Dedifferentiated amniotic fluid mesenchymal stem cell (primary cell): Measurements from ENCODE around the gene YEATS2.
"Not testable (repeated sequence)": the region's sequence is repeated elsewhere in the genome, so short reads cannot be mapped to it uniquely, and the experiment has no call there.

Source experiments
- DNase-seq: peaks from one replicate; pipeline ENCODE4 v3.0.0-alpha.2; 2016; ENCODE audit errors: extremely low spot score

Gene YEATS2

GRCh38 chr3:183714622-183715021 is 17.0 kb downstream of the YEATS2 start:
- DNase-seq, result no peak

- no peak for DNase-seq
These were observed 20.4 kb downstream of the YEATS2 start for GRCh38 chr3:183718012-183718411.

DNA sequence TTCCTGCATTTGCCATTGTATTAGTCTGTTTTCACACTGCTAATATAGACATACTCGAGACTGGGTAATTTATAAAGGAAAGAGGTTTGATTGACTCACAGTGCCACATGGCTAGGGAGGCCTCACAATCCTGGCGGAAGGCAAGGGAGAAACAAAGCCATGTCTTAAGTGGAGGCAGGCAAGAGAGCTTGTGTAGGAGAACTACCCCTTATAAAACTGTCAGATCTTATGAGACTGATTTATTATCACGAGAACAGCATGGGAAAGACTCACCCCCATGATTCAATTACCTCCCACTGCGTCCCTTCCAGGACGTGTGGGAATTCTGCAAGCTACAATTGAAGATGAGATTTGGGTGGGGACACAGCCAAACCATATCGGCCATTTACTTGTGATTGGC is 27.8 kb downstream of the YEATS2 start:
- DNase-seq, result no peak

DNA sequence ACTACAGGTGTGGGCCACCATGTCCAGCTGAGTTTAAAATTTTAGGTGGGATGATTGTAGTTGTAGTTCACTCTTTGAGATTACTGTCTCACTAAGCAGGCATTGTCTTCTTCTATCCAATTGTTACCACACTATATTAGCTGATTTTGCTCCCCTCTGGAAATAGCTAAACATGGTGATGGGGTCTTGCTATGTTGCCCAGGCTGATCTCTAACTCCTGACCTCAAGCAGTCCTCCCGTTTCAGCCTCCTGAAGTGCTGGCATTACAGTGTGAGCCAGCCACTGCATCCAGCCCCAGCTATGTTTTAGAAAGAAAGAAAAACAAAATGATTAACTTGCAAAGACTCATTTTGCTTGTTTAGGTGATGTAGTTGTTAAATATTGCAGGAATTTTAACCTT is 30.6 kb downstream of the YEATS2 start:
- no peak for DNase-seq

DNA sequence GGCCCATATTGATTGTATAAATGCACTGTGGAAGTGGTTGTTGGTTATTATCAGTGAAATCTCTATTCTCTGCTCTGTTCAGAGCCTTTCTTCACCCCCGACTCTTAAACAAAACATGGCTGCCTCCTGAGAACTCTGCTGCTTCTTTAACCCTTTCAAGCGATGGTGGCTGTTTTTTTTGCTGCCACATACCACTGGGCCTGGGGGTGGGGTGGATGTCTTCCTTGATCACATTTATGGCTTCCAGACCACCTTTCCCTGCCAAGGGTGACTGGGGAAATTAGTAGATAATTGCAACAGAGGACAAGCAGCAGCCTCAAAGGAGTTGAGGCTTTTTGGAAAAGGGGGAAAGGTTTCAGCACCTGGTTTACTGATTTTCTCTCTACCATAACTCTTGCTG is 32.8 kb downstream of the YEATS2 start:
- no peak for DNase-seq

DNA sequence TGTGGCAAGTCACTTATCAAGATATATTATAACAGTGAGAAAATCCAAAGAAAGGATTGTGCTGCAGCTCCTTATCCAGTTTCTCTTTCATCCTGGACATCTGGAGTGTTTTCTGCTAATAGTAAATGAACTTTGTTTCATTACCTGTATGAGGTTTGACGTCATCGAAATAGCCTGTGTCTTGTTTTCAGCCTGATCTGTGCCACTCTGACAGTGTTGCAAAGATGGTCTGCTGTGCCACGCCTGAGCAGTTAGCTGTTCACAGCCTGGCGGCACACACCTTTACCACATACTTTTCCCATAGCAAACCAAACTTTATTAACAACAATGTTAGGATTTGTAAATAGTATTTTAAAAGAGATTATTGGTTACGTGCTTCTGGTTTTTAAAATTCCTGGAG is 34.0 kb downstream of the YEATS2 start:
- no peak for DNase-seq

DNA sequence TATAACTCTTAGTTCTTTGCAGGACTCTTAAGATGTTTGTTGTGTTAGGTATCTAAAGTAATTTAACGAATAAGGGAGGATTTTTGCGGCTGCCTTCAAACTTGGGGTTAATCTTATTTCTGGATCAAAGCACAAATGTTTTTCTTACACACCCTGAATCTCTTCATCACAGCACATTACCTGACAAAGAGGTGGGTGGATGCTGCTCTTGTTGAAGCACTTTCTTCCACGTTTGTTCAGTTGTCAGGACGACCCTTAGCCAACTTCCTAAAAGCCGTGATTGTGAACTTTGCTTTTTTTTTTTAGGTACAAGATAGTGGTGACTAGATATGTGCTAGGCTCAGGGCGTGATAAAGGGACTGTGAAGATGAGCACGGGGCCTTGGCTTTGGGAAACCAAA is 36.0 kb downstream of the YEATS2 start:
- DNase-seq, result no peak

DNA sequence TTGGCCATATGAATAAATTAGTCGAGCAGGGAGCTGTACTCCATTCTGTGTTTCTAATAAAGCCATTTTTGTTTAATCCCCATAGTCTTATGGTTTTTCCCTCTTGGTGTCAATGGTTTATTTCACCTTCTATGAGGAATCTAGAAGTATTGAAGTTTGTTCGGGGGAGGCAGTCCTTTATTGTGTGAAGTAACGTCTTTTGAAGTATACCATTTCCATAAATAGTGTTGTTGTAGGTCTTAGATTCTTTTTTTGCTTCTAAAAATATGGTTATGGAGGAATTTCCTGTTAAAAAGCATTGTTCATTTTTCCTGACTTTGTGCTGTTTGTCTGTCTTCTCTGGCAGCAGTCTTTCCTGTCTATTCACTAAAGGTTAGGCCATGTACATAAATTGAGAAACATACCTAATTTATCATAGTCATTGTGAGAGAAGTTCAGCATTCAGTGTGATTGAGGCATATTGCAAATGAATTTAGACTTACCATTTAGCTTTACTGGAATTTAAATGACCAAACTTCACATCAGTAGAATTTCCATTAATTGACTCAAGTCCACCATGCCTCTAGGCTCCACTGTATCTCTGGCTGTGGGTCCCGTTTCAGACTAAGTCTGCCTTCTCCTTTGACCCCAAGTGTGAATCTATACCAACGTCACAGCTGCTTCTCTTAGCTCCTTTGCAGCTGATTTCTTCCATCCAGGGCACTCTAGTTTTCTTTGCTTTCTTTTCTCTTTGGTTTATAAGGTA is 37.3 kb downstream of the YEATS2 start:
- DNase-seq, result no peak

DNA sequence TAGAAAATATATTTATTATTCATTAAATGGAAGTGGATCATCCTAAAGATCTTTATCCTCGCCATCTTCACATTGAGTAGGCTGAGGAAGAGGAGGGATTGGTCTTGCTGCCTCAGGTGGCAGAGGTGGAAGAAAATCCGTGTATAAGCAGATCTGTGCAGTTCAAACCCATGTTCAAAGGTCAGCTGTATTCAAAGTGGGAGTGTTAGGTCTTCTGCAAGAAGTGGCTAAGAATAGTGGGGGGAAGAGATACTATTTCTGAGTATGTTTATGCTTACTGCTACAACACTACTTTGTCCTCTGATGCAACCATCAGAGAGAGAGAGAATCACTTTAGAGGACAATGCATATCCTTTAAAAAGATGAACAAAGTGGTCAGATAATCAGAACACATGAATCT is 39.5 kb downstream of the YEATS2 start:
- DNase-seq, result no peak

DNA sequence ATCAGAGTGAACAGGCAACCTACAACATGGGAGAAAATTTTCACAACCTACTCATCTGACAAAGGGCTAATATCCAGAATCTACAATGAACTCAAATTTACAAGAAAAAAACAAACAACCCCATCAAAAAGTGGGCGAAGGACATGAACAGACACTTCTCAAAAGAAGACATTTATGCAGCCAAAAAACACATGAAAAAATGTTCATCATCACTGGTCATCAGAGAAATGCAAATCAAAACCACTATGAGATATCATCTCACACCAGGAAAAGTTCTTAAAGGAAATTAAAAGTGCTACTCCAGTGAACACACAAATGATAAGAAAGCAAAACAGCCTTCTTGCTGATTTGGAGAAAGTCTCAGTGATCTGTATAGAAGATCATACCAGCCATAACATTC is 42.6 kb downstream of the YEATS2 start:
- DNase-seq, result not testable (repeated sequence)

- no peak for DNase-seq
These were observed 45.6 kb downstream of the YEATS2 start for GRCh38 chr3:183743231-183743630.

DNA sequence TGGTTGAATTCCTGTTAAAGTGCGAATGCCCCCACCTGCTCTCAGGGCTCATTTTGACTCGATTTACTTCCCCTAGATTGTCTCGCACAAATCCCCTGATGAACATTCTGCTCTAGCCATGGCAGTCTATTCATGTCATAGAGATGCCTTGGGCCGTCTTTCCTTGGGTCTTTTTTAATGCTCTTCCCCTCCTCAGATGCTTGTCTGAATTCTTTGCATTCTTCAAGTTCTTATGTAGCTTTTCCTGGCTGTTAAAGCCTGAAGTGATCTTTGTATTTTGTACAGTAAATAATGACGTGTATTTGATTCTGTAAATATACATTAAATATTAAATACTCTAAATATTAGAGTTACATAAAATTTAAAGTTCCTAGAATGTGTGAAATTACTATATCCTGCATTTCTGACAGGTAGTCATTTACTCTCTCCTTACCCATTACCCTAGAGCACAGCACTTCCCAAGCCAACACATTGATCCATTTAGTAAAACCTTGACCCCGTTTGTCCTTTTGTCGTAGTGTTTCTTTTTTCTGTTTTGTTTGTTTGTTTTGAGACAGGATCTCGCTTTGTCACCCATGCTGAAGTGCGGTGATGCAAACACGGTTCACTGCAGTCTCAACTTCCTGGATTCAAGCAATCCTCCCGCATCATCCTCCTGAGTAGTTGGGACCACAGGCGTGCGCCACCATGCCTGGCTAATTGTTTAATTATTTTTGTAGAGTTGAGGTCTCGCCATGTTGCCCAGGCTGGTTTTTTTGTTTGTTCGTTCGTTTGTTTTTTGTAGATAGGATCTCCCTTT is 47.9 kb downstream of the YEATS2 start:
- peak; percentile 48 for DNase-seq

GRCh38 chr3:183754052-183754451 is 56.5 kb downstream of the YEATS2 start:
- DNase-seq, result no peak

DNA sequence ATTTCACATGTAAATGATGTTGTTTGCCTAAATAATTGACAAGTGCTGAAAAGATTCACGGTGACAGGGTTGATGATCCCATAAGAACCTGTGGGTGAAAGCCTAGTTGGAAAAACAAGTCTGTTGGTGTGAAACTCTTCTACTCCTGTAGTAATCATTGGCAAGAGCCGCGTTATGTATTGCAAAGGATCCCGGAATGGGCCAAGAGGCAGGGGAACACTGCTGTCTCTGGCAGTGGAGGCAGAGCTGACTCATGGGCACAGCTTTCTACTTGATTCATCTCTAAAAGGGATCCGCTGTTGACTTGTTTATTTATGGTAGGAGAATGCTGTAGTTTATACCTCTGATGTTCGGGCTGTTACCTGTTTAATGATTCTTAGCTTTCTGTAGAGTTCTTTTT is 64.7 kb downstream of the YEATS2 start:
- DNase-seq, result no peak

DNA sequence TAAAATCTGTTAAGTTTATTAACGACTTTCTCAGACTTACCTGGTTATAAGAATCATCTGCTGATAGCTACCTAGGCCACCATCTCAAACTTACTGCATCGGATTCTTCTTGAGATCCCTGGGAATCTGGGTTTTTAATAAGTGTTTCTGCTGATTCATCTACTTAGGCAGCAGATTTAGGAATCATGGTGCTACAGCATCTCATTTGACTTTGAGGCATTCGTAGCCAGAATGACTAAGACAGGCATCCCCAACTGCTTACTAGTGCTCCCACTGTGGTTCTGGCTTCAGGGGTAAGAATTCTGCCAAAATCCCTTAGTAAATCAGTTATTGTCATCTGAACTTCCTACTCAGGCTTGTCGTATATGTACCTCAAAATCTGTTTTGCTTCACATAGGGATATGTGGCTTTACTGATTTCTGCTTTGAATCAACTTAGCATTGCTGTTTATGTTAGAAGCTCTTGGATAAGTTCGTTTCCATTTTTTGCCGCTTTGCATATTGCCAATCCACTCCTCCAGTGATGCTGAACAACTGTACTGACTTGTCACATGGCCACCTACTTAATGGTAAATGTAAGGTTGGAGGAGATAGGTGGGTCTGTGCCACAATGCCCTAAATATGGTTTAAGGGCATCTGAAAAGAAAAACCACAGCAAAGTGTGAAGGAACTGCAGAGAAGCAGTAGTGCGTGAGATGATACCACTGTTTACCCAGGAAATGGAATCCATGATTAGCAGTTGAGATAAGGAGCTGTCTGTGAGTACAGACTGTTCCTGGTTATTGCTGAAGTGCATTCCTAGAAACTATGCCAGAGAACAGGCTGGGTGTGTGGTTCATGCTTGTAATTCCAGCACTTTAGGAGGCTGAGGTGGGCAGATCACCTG is 67.5 kb downstream of the YEATS2 start:
- peak; percentile 69 for DNase-seq

DNA sequence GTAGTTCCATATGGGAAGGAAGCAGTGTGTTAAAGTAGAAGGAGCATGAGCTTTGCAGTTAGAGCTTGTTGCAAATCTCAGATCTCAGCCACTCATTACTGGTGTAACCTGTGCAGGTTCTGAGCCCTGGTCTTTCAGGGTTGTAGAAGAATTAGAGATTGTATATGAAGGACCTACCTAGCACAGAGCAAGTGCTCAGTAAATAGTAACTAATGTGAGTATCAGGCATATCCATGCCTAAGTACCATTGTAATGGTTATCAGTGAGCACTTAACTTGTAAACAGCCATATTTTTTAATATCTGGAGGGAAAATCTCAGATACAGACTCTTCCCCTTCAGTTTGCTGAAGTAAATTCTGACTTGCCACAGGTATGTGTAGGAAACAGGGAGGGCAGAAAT is 68.5 kb downstream of the YEATS2 start:
- no peak for DNase-seq

GRCh38 chr3:183766745-183767606 is 69.4 kb downstream of the YEATS2 start:
- DNase-seq, result peak; percentile 45

GRCh38 chr3:183768114-183768513 is 70.5 kb downstream of the YEATS2 start:
- no peak for DNase-seq

GRCh38 chr3:183769453-183769852 is 71.9 kb downstream of the YEATS2 start:
- DNase-seq, result no peak

- peak; percentile 41 for DNase-seq
These were observed 77.0 kb downstream of the YEATS2 start for GRCh38 chr3:183774631-183775030.

GRCh38 chr3:183775781-183776180 is 78.2 kb downstream of the YEATS2 start:
- no peak for DNase-seq
